ENCODE data around the gene PCDHB11. TPM values are rescaled to one million over a fixed set of nuclear protein-coding genes. Genes with fewer than 3 reads are reported as not detected.

PCDHB11 gene
- total and polyA plus RNA-seq, 2 of the 8 experiments (the other 6 are each of a cell fraction or from before 2014, with no cell fraction given) = 0.50 to 0.86 TPM

DNA sequence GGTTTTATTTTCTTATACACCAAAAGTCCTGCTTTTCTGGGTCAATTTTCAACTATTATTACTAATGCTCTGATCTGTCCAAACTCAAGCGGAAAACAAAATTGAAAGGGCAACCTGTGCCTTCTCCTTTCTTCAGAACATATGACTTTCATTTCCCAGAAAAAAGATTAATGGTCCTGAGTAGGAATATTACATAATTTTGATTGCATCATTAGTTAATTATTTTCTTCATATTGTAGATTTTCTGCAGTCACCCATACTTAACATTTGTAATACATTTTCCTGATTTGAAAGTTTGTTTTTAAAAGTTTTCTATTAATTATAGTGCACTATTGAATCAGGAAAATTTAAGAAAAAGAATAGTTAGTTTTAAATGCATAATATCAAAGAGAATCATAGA, 23.5 kb upstream of the PCDHB11 start (continued):
- TF ChIP-seq CHD7 (IDR thresholded peaks at IDR 0.05; ENCODE audit: insufficient replicate concordance, low read length) (no peak), ATF2 (IDR thresholded peaks at IDR 0.05; ENCODE audit: low read length) (no peak), RXRA (IDR thresholded peaks at IDR 0.05; ENCODE audit: insufficient read depth, low read depth, low read length) (no peak), CHD2 (IDR thresholded peaks at IDR 0.05; ENCODE audit: low read length) (no peak), YY1 (IDR thresholded peaks at IDR 0.05; ENCODE audit: low read depth, low read length) (no peak)
